GM12873 (cell line): ENCODE data around the gene ARHGDIG.
A peak's percentile ranks its signal among the peaks of the same experiment; 100 is the strongest.

Experiments
- CTCF ChIP-seq: IDR thresholded peaks from 2 replicates; pipeline ENCODE4 v1.5.1; 2012; ENCODE audit warnings: low read depth, mild to moderate bottlenecking, moderate library complexity, low read length, control low read depth; ENCODE audit not compliant: insufficient read depth; ENCODE audit errors: missing control alignments

The ARHGDIG gene

GRCh38 chr16:284204-285120 lies 4.1 kb downstream of the ARHGDIG start:
- TF ChIP-seq CTCF = no peak

- TF ChIP-seq CTCF = no peak
Measured at GRCh38 chr16:285146-286055, 5.0 kb downstream of the ARHGDIG start.

- no peak for TF ChIP-seq CTCF
Measured at GRCh38 chr16:286491-287297, 6.3 kb downstream of the ARHGDIG start.

- TF ChIP-seq CTCF = peak; percentile 15
Measured at GRCh38 chr16:287298-287811, 7.0 kb downstream of the ARHGDIG start.

- no peak for TF ChIP-seq CTCF
Measured at GRCh38 chr16:287981-288920, 7.9 kb downstream of the ARHGDIG start.

- TF ChIP-seq CTCF = no peak
Measured at GRCh38 chr16:289395-289997, 9.1 kb downstream of the ARHGDIG start.
